NCI-H82 treated with DMSO at 0.1 percent for 48 hours (cell line): Measurements from ENCODE around the gene WNT6.
"Not testable (repeated sequence)": the region's sequence is repeated elsewhere in the genome, so short reads cannot be mapped to it uniquely, and the experiment has no call there.

Experiments
- DNase-seq: peaks from one replicate; lab custom pipeline; 2025; ENCODE audit not compliant: unreplicated experiment; lab: John Stamatoyannopoulos, UW

Gene WNT6

DNA sequence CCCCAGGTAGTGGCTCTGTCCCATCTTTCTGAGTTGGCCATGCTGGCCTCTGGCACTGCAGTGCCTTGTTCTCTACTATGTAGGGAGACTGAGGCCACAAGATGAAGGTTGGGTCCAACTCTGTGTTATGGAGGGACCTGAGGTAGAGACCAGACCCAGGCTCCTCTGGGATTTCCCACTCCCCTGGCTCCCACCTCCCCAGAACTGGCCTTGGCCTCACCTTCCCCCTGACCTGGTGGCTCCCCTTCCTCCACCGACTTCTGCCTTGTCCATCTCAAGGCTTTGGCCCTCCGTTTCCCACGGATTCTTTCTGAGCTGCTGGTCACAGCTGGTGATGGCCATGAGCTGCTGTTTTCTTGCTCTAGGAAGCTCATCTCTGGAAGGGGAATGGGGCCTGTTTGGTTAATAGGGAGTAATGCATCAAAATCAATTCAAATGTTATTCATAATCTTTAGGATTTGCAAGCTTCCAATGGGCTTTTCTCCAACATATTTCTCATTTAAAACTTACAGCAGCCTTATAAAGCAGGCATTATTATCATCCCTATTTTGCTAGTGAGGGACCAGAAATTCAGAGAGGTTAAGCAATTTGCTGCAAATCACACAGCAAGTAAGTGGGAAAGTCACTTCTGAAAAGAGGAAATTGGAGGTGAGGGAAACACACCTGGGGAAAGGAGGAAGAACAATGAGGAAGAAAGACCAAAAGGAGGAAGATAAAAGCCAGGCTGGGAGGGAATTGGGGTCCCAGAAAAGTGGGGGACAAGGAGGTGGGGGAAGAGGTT lies 28.9 kb upstream of the WNT6 start:
- DNase-seq, result no peak

DNA sequence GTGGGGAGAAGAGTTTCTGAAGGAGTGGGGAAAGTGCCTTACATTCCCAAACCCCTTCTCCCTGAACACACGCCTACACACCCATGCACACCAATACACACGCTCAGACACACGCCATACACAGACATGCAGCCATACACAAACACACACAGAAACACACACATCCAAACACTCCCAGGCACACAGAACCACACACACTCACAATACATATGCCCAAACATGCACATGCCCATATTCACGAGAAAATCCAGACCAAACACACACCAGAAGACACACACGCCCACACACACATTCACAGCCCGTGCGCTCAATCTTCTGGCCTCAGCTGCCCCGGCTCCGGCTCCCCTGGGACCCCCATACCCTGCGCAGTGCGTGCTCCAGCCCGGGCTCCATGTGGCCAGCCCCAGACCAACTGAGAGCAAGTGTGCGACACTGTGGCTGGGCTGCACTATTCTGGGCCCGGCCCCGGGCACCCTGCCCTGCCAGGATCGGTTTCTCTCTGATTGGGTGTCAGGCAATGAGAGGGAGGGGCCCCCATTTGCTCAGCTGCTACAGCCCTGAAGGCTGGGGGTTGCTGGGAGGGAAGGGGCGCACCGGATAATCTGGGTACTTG lies 28.1 kb upstream of the WNT6 start, which contains the start of gene PRKAG3:
Gene PRKAG3, minus strand, starts transcription at position 426 of the 613 bp plus-strand sequence.
- DNase-seq, result no peak

DNA sequence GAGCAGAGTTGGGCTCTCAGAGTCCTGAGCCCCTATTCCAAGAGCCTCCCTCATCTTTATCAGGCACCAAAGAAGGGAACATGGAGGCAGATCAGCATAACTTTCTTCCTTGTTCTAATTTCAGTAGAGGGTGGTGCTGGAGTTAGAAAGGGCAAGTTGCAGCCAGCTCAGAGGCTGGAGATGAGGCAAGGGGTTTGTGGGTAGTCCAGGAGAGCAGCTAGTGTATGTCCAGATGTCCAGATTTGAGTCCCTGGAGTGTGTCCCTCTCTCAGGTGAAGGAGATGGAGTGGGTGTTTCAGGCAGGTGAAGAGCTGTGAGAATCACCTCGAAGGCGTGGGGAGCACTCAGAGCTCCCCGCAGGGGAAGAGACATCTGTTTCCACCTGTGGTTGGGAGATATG lies 27.5 kb upstream of the WNT6 start:
- DNase-seq, result no peak

DNA sequence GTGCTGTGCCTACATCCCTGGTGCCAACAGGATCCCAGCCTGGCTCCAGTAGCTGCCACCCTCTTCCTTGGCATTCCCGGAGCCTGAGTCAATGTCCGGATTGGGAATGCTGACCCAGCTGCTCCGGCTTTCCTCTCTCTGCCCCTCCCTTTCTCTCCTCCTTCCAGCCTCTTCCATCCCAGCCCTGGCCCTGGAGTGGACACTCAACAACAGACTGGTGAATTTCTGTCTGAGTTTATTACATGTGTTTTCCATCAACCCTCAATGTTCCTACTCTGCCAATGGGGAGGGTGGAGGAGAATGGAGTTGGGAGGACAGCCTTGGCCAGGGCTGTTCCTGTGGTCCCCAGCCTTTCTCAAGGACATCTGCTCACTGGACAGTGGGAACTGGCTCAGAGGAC lies 27.1 kb upstream of the WNT6 start:
- DNase-seq, result no peak

DNA sequence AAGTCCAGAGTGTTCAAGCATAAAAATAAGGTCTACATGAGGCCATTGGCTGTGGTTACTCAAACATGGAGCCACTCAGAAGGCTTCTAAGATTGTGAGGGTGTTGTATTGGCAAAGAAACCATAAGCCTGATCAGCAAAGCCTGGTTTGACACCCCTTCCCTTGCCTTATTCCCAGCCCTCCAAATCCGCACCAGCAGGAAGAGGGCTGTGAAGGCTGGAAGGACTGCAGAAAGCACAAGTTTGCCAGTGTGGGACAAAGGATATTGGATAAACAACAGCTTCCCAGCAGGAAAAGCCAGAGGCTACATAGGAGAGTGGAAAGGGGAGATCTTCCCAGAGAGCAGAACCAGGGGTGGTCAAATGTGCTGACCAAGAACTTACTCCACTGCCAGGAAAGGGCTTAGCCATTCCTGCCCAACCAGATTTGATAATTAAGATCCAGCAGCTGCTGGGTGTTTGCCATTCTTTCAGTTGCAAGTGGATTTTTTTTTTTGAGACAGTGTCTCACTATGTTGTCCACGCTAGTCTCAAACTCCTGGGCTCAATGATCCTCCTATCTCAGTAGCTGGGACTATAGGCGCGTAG lies 26.5 kb upstream of the WNT6 start:
- no peak for DNase-seq

DNA sequence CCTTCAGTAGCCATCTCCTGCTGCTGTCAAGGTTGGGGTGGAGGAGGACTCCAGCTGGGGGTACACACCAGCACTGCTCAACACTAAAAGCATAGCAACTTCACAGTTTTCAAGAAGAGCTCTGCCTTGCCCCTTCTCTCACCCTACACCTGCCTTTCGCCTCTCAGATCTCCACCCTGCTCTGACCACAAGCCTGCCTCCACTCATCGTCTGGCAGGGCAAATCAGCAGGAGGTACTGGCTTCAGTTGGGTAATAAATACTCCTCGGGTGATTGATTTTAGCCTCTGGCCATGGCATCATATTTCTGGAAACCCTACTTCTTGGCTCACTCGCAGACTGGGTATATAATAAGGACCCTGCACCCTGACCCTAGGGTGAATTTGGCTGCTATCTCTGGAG lies 24.9 kb upstream of the WNT6 start:
- DNase-seq, result no peak

DNA sequence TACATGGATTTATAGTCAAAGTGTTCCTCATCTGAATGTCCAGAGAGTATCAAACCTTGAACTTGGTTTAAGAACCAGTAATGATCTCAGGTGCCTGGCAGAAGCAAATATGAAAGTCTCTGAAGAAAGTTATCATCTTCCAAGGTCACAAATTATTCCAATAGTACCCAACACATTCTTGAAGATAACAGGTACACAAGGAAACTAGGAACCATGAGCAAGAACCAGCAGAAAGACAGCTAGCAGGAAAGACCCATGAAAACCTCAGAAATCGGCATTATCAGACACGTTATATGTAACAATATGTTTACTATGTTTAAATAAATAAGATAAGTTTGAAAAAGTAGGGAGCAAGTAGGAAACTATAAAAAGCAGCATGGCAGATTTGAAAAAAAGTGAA lies 22.1 kb upstream of the WNT6 start:
- DNase-seq, result no peak

DNA sequence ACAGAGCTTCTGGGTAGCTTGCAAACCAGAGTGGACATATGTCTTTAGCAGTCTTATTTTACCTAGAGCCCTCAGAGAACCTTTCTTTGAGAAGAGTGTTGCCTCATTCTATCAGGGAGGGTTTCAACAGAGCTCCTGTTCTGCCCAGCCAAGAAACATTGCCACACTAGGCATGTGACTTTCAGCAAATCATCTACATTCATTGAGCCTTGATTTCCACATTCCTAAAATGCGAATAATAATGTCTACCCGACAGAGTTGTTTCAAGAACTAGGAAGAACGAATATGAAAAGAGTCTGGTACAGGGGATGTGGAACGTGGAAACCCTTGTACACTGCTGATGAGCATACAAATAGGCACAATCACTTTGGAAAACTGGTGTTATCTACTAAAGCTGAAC lies 20.2 kb upstream of the WNT6 start:
- DNase-seq, result no peak

DNA sequence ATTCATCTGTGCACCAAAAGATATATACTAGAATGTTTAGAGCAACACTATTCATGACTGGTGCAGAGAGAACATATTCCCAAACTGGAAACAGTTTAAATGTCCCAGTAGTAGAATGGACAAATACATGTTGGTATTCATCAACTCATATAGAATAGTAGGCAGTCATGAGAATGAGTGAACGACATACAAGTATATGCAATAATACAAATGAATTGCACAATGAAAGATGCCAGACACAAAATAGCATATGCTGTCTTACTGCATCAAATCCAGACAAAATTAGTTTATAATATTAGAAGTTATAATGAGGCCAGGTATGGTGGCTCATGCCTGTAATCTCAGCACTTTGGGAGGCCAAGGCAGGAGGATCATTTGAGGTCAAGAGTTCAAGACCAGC lies 19.7 kb upstream of the WNT6 start:
- no peak for DNase-seq

DNA sequence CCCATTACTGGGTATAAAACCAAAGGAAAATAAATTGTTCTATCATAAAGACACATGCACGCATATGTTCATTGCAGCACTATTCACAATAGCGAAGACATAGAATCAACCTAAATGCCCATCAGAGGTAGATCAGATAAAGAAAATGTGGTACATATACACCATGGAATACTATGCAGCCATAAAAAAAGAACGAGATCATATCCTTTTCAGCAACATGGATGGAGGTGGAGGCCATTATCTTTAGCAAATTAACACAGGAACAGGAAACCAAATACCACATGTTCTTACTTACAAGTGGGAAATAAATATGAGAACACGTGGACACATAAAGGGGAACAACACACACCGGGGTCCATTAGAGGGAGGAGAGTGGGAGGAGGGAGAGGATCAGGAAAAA lies 15.3 kb upstream of the WNT6 start:
- not testable (repeated sequence) for DNase-seq

DNA sequence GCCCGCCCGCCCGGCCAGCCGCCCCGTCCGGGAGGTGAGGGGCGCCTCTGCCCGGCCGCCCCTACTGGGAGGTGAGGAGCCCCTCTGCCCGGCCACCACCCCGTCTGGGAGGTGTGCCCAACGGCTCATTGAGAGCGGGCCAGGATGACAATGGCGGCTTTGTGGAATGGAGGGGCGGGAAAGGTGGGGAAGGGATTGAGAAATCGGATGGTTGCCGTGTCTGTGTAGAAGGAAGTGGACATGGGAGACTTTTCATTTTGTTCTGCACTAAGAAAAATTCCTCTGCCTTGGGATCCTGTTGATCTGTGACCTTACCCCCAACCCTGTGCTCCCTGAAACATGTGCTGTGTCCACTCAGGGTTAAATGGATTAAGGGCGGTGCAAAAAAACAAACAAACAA lies 12.6 kb upstream of the WNT6 start:
- not testable (repeated sequence) for DNase-seq

DNA sequence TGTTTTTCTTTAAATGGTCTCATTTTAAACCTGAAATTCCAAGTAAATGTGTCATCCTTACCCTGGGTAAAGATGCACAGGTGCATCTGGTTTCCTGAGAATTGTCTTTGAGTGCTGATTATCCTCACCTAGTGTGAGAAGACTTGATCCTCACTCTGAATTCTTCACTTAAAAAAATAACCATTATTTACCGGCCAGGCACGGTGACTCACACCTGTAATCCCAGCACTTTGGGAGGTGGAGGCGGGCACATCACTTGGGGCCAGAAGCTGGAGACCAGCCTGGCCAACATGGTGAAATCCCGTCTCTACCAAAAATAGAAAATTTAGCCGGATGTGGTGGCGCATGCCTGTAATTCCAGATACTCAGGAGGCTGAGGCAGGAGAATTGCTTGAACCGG lies 9.9 kb upstream of the WNT6 start:
- DNase-seq, result no peak

DNA sequence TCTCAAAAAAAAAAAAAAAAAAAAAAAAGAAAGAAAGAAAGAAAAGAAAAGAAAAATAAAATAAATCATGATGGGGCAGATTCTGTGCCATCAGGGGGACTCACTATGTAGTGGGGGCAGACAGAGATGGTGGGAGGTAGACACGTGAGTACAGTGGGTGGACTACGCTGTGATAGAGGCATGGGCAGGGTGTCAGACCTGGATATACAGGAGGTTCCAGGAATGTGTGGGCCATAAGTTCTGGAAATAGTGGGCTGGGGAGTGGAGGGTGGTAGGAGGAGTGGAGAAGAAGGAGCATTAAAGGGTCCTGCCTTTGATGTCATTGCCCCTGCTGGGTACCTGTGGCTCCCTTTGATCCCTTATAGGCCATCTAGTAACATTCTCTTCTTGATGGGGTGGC lies 8.8 kb upstream of the WNT6 start:
- no peak for DNase-seq

DNA sequence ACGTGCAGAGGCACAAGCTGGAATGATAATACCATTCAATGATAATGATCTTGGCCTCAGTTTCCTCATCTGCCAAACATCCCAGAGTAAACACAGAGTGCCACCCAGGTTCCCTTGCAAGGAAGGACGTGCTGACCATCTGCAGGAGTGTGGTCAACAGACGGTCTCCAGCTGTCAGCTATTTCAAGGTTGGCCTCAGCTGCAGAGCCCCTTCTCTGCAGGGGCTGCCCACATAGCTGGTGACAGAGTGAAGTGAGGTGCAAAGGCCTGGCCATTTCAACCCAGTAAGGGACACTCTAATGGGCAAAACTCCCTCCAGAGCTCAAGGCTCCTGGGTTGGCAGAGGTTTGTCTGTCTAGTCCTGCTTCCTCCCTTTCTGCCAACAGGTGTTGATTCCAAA lies 8.3 kb upstream of the WNT6 start:
- no peak for DNase-seq

DNA sequence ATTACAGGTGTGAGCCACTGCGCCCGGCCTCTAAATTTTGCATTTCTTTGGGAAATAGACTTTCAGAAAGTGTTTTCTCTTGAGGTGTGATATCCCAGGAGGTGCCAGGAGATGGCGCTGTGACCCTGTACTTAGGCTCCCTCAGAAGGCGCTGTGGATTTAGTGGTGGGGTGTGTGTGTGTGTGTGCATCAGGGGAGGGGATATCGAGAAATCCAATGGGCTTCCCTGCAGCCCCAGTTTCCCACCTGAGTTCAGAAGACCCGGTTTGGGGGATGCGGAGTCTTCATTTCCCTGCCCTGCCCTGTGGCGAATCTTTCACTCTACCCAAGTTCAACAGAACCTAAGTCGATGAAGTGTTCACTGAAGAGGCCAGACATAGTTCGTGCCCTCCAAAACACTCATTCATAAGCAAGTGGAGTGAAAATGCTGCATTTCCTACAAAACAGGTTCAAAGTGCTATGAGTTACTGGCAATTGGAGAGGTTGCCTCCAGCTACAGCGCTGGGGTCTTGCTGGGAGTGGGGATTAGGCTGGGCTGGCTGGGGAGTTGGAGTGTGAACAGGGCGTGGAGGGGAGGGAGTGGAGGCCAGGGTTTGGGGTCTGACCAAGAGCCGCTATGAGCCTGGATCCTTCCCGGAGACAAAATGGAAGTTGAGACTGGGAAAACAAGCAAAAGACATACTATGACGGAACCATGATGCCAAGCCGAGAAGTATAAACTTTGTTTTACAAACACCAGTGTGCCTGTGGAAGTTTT lies 6.5 kb upstream of the WNT6 start:
- peak; percentile 64 for DNase-seq

DNA sequence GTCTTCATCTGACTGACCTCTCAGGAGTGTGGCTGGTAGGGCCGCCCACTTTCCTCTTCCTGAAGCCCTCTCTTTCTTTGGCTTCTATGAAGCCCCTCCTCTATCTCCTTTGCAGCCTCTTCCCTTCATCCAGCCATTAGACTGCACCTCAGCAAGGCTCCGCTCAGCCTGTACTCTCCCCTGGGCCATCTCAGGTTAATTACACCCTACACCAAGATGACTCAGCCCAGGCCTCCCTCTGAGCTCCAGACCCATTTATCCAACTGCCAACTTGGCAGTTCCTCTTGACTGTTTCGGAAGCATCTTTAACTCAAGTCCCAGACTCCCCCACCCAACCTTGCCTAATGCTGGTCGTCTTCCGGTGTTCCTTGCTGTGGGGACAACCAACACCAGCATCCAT lies 5.8 kb upstream of the WNT6 start:
- DNase-seq, result no peak

DNA sequence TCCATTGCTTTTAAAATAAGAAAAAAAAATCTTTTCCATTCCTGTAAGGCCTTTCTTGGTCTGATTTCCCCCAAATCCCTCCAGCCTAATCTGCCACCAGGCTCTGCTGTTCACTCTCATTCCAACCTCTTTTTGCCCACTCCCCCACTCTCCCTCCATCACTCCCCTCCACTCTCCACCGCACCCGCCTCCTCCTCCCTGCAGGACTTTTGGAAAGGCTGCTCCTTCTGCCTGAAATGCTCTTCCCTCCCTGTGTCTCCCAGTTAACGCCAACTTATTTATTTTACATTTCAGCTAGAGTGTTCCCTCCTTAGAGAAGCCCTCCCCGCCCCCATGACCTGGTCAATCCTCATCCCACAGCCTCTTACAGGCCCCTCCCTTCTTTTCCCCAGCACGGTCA lies 4.7 kb upstream of the WNT6 start:
- DNase-seq, result no peak

DNA sequence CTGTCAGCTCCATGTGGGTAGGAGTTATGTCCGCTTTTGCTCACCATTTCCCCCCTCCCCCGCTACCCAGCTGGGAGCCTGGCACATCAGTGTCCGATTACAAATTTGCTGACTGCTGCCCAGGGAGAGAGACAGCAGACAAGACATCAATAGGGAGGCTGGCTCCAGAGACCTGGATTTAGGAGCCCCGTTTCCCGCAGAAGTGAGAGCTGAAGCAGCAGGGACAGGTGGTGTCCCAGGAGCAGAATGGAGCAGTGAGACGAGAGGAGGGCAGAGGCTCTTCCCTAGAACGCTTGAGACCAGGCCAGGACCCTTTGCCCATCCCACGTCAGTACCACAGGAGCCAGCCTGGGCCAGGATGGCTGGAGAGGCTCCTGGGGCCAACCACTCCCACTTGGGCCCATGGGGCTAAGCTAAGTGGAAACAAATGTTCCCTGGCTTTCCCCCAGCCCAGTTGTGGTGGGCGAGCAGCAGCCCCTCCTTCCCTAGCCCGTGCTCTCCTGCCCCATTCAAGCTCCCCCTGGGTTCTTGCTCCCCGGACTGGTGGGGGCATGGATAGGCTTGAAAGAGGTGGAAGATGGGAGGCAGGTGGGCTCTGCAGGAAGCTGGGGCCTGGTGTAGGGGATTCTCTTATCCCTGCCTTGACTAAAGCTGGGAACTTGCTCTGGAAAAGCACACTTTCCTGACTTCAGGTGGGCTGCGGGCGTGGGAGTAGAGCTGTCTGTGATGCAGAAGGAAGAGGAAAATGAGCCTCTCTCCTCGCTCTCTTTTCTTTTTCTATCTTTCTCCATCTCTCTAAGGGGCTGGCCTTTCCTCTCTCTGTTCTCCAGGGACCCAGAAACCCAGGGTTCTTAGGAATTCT lies 4.1 kb upstream of the WNT6 start:
- no peak for DNase-seq

DNA sequence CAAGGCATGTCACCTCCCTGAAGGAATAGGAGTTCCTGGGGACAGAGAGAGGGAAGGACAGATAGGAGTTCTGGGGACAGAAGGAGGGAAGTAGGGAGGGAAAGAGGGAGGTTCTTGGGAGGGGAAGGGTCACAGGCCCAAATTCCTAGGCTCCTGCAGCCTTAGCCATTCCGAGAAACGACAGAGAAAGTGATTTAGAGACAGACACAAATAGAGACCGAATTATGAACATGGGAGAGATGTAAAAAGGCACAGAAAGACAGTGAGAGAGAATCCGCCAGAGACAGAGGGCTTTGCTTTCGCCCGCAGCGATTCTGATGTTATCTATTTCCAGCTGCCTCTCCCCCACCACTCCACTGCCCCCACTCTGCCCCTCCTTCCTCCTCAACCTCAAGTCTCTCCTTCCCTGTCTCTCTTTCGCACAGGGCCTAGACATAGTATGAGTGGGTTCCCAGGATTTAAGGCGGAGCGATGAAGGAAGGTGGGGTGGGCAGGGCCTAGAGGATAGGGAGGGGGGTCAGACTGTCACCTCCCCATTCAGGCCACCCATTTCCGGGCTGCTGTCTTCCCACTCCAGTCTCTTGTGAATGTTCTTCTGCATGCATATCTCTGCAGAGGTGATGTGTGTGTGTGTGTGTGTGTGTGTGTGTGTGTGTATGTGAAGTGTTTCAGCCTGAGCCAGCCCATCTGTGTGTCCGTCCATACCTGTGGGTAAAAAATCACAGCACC lies 3.3 kb upstream of the WNT6 start:
- no peak for DNase-seq

DNA sequence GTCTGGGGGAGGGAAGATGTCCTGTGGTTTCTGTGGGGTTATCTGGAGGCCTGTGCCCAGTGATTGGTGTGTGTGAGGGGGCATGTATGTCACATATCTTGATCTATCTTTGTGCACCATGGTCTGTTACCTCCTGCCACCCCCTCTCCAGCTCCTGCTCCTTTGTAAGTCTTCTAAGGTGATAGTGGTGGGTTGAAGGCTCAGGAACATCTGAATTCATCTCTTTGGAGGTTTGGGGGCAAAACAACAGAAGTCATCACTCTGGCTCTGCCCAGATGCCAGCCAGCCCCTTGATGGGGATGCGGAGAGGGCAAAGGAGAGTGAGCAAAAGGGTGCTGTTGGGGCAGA lies 2.7 kb upstream of the WNT6 start:
- DNase-seq, result no peak
